HepG2 (cell line): Measurements from ENCODE around the gene INTS1. TPM values are rescaled to one million over a fixed set of nuclear protein-coding genes. Genes with fewer than 3 reads are reported as not detected.
A peak's percentile ranks its signal among the peaks of the same experiment; 100 is the strongest.

ENCODE experiments used
- FOXA3 ChIP-seq: IDR thresholded peaks from 2 replicates; pipeline ENCODE4 v1.6.1; 2016; ENCODE audit warnings: missing genetic modification reagents, missing compliant biosample characterization
- FOXC1 ChIP-seq: sonication (generic); formaldehyde crosslinking; IDR thresholded peaks from 2 replicates; pipeline ENCODE4 v1.8.0; 2022; ENCODE audit warnings: mild to moderate bottlenecking, missing genetic modification reagents, borderline replicate concordance
- GATAD1 ChIP-seq: IDR thresholded peaks from 2 replicates; pipeline ENCODE4 v1.6.1; 2016; ENCODE audit warnings: missing genetic modification reagents, missing compliant biosample characterization
- HCFC1 ChIP-seq: fragments of 150-350 bp; IDR thresholded peaks from 2 replicates; pipeline ENCODE4 v1.6.1; 2014; ENCODE audit warnings: low read depth, low read length
- HDAC2 ChIP-seq: sonication (generic); formaldehyde crosslinking; IDR thresholded peaks from 2 replicates; pipeline ENCODE4 v1.4.0; 2020; ENCODE audit warnings: missing genetic modification reagents
- HMGA1 ChIP-seq: sonication (generic); formaldehyde crosslinking; conservative IDR thresholded peaks from 2 replicates; pipeline ENCODE4 v1.4.0; 2020; ENCODE audit warnings: missing genetic modification reagents
- IRF2 ChIP-seq: IDR thresholded peaks from 2 replicates; pipeline ENCODE4 v1.6.1; 2018; ENCODE audit warnings: missing genetic modification reagents, missing compliant biosample characterization
- KAT8 ChIP-seq: IDR thresholded peaks from 2 replicates; pipeline ENCODE4 v1.6.1; 2016; ENCODE audit warnings: missing genetic modification reagents, missing compliant biosample characterization
- MED1 ChIP-seq: sonication (generic); formaldehyde crosslinking; IDR thresholded peaks from 2 replicates; pipeline ENCODE4 v1.4.0; 2020; ENCODE audit warnings: missing genetic modification reagents
- REXO4 ChIP-seq: sonication (generic); formaldehyde crosslinking; IDR thresholded peaks from 2 replicates; pipeline ENCODE4 v1.8.0; 2022; ENCODE audit warnings: missing genetic modification reagents, mild to moderate bottlenecking, borderline replicate concordance
- RNF2 ChIP-seq: fragments of 450-650 bp; conservative IDR thresholded peaks from 2 replicates; pipeline ENCODE4 v1.6.1; 2016; ENCODE audit warnings: low read depth
- SIN3A ChIP-seq: IDR thresholded peaks from 2 replicates; pipeline ENCODE4 v1.6.1; 2011; ENCODE audit warnings: low read depth, mild to moderate bottlenecking, control low read depth, low read length, borderline replicate concordance
- U2AF2 ChIP-seq: fragments of 200-400 bp; formaldehyde crosslinking; IDR thresholded peaks from 2 replicates; pipeline ENCODE4 v1.6.1; 2017; ENCODE audit warnings: low read depth, mild to moderate bottlenecking, low read length
- ZMYM3 ChIP-seq: sonication (generic); formaldehyde crosslinking; IDR thresholded peaks from 2 replicates; pipeline ENCODE4 v1.5.1; 2020; ENCODE audit warnings: mild to moderate bottlenecking, missing genetic modification reagents
- ZNF12 ChIP-seq: sonication (generic); formaldehyde crosslinking; IDR thresholded peaks from 2 replicates; pipeline ENCODE4 v1.5.0; 2020; ENCODE audit warnings: missing genetic modification reagents
- ZNF124 ChIP-seq: sonication (generic); formaldehyde crosslinking; IDR thresholded peaks from 2 replicates; pipeline ENCODE4 v1.4.0; 2020; ENCODE audit warnings: missing genetic modification reagents
- ZNF484 ChIP-seq: sonication (generic); formaldehyde crosslinking; IDR thresholded peaks from 2 replicates; pipeline ENCODE4 v1.5.1; 2020; ENCODE audit warnings: mild to moderate bottlenecking, low read depth, missing genetic modification reagents, borderline replicate concordance
- ZNF550 ChIP-seq: sonication (generic); formaldehyde crosslinking; IDR thresholded peaks from 2 replicates; pipeline ENCODE4 v1.4.0; 2020; ENCODE audit warnings: mild to moderate bottlenecking, missing genetic modification reagents, borderline replicate concordance
- ZNF577 ChIP-seq: sonication (generic); formaldehyde crosslinking; IDR thresholded peaks from 2 replicates; pipeline ENCODE4 v1.4.0; 2020; ENCODE audit warnings: mild to moderate bottlenecking, low read depth, missing genetic modification reagents, borderline replicate concordance
- polyA plus RNA-seq, 8 experiments: library from polyadenylated mRNA; depleted of rRNA in 3 of 8; stranded (reverse) in 7 of 8; unstranded in 1 of 8; fragments of >200 nt; fragmentation: Illumina TruSeq in 4 of 8; extraction: Trizol in 4 of 8; gene quantifications; 2 replicates each; pipeline versions ENCODE4 v1.2.1 to v1.2.3, GENCODE V29; 2011 to 2016; ENCODE audit warnings: low read depth in 4 of 8, missing spikeins in 1 of 8, mixed read lengths in 1 of 8; ENCODE audit not compliant: insufficient read depth in 1 of 8
- total RNA-seq, 5 experiments: library from RNA; depleted of rRNA; stranded (reverse); fragments of >200 nt; fragmentation: Illumina TruSeq; extraction: Trizol; gene quantifications; 2 replicates each; pipeline ENCODE4 v1.2.3, GENCODE V29; 2016; ENCODE audit warnings: low read depth in 1 of 5
- TF ChIP-seq, protein P1 (sequence below): sonication (generic); formaldehyde crosslinking; IDR thresholded peaks from 2 replicates; pipeline ENCODE4 v1.4.0; 2020; ENCODE audit warnings: missing genetic modification reagents
- TF ChIP-seq, protein P2 (sequence below): sonication (generic); formaldehyde crosslinking; IDR thresholded peaks from 2 replicates; pipeline ENCODE4 v1.5.0; 2020; ENCODE audit warnings: missing genetic modification reagents, mild to moderate bottlenecking, borderline replicate concordance
- TF ChIP-seq, protein P3 (sequence below): sonication (generic); formaldehyde crosslinking; IDR thresholded peaks from 2 replicates; pipeline ENCODE4 v1.4.0; 2020; ENCODE audit warnings: missing genetic modification reagents
- TF ChIP-seq, protein P4 (sequence below): IDR thresholded peaks from 2 replicates; pipeline ENCODE4 v1.6.1; 2018; ENCODE audit warnings: missing genetic modification reagents

Gene INTS1
- total and polyA plus RNA-seq, 2 of the 13 experiments (the other 11 are each of a cell fraction or from before 2014, with no cell fraction given) = 13.7 to 29.0 TPM

DNA sequence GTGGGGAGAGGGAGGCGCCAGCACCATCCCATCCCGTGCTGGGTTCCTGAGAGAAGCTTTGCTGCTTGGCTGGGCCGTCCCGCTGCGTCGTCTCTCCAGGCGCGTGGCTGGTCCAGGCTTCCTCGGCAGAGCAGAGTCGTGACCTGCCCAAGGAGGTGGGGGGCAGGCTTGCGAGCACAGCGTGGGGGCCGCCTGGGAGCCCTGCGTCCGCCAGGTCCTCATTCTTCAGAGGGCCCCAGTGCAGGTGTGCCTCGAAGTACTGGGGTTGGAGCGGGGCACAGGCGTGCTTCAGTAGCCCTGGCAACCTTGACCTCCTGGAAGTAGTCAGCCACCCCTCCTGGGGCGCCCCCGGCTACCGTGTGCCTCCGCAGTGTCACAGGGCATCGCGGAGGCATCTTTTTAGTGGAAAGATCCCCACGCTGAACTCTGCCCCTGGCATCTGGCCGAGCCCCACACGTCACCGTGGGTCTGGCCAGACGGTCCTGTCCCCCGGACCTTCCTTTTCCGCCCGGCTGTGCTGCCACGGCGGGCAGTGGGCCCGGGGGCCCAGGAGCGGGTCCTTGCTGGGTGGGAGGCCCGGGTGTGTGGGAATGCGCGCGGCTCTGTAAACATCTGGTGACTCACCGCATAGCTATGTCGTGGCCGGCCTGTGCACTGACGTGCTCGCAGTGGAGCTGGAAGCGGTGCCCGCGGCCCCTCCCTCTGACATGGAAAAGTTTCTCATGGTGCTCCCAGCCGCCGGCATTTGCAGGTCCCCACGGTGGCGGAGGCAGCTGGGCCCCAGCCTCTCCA lies 32.8 kb upstream of the INTS1 start (continued):
- no peak for TF ChIP-seq ZNF577 (CRISPR knock-in tag)
- TF ChIP-seq IRF2 (CRISPR knock-in tag) = peak; percentile 81
- TF ChIP-seq ZMYM3 (CRISPR knock-in tag) = 0 out of 2 replicates have a peak, but pooled peaks have one; percentile 16
- TF ChIP-seq REXO4 (CRISPR knock-in tag) = no peak
- no peak for TF ChIP-seq ZNF12
- TF ChIP-seq ZNF484 = no peak
- peak; percentile 76 for TF ChIP-seq KAT8 (CRISPR knock-in tag)
- TF ChIP-seq RNF2 = peak; percentile 79; the same call in 1 of the 2 replicates
- peak; percentile 75; the same call in 1 of the 2 replicates for TF ChIP-seq FOXC1 (CRISPR knock-in tag)
- peak; percentile 92 for TF ChIP-seq MED1 (CRISPR knock-in tag)
- TF ChIP-seq SIN3A = 0 out of 2 replicates have a peak, but pooled peaks have one; percentile 12
- TF ChIP-seq ZNF124 (CRISPR knock-in tag) = 0 out of 2 replicates have a peak, but pooled peaks have one; percentile 43
- TF ChIP-seq, protein P1, sequence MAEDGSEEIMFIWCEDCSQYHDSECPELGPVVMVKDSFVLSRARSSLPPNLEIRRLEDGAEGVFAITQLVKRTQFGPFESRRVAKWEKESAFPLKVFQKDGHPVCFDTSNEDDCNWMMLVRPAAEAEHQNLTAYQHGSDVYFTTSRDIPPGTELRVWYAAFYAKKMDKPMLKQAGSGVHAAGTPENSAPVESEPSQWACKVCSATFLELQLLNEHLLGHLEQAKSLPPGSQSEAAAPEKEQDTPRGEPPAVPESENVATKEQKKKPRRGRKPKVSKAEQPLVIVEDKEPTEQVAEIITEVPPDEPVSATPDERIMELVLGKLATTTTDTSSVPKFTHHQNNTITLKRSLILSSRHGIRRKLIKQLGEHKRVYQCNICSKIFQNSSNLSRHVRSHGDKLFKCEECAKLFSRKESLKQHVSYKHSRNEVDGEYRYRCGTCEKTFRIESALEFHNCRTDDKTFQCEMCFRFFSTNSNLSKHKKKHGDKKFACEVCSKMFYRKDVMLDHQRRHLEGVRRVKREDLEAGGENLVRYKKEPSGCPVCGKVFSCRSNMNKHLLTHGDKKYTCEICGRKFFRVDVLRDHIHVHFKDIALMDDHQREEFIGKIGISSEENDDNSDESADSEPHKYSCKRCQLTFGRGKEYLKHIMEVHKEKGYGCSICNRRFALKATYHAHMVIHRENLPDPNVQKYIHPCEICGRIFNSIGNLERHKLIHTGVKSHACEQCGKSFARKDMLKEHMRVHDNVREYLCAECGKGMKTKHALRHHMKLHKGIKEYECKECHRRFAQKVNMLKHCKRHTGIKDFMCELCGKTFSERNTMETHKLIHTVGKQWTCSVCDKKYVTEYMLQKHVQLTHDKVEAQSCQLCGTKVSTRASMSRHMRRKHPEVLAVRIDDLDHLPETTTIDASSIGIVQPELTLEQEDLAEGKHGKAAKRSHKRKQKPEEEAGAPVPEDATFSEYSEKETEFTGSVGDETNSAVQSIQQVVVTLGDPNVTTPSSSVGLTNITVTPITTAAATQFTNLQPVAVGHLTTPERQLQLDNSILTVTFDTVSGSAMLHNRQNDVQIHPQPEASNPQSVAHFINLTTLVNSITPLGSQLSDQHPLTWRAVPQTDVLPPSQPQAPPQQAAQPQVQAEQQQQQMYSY (CRISPR knock-in tag) = 0 out of 2 replicates have a peak, but pooled peaks have one; percentile 23
- TF ChIP-seq, protein P2, sequence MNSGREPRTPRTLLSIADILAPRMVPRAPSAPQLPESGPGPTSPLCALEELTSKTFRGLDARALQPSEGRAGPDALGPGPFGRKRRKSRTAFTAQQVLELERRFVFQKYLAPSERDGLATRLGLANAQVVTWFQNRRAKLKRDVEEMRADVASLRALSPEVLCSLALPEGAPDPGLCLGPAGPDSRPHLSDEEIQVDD (CRISPR knock-in tag) = 0 out of 2 replicates have a peak, but pooled peaks have one; percentile 15
- TF ChIP-seq, protein P3, sequence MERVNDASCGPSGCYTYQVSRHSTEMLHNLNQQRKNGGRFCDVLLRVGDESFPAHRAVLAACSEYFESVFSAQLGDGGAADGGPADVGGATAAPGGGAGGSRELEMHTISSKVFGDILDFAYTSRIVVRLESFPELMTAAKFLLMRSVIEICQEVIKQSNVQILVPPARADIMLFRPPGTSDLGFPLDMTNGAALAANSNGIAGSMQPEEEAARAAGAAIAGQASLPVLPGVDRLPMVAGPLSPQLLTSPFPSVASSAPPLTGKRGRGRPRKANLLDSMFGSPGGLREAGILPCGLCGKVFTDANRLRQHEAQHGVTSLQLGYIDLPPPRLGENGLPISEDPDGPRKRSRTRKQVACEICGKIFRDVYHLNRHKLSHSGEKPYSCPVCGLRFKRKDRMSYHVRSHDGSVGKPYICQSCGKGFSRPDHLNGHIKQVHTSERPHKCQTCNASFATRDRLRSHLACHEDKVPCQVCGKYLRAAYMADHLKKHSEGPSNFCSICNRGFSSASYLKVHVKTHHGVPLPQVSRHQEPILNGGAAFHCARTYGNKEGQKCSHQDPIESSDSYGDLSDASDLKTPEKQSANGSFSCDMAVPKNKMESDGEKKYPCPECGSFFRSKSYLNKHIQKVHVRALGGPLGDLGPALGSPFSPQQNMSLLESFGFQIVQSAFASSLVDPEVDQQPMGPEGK (CRISPR knock-in tag) = peak; percentile 94
- TF ChIP-seq ZNF550 (CRISPR knock-in tag) = no peak
- TF ChIP-seq FOXA3 (CRISPR knock-in tag) = peak; percentile 95
- TF ChIP-seq HCFC1 = 0 out of 2 replicates have a peak, but pooled peaks have one; percentile 5
- TF ChIP-seq GATAD1 (CRISPR knock-in tag) = peak; percentile 73
- TF ChIP-seq HMGA1 = no peak
- no peak for TF ChIP-seq U2AF2
- TF ChIP-seq HDAC2 = peak; percentile 96
- TF ChIP-seq, protein P4, sequence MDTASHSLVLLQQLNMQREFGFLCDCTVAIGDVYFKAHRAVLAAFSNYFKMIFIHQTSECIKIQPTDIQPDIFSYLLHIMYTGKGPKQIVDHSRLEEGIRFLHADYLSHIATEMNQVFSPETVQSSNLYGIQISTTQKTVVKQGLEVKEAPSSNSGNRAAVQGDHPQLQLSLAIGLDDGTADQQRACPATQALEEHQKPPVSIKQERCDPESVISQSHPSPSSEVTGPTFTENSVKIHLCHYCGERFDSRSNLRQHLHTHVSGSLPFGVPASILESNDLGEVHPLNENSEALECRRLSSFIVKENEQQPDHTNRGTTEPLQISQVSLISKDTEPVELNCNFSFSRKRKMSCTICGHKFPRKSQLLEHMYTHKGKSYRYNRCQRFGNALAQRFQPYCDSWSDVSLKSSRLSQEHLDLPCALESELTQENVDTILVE (CRISPR knock-in tag) = peak; percentile 56; the same call in 1 of the 2 replicates
